ENCODE results near the gene RGL1.

The RGL1 gene

DNA sequence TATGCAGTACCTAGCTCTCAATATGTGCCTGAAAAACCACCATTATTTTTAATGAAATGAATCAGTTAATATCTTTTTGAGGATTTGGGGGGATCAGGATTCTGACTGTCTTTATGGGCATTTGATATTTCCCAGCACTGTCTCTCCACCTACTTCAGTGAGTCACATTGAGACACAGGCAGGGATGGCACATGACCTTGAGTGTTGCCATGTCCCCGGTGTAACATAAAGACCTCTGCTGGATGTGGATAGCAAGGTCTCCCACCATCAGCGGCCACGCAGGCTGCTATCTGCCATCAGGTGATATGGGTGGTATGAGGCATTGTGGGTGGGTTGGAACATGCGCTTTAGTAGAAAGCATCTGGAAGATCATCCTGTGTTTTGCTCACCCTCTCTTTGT is 103.2 kb downstream of the RGL1 start:
- WGBS: 98% methylated on average over 4 of the region's 4 CpGs

GRCh38 chr1:183909672-183910071 is 104.8 kb downstream of the RGL1 start:
- no peak overlapping the region for H3K27ac ChIP-seq (ENCODE audit: low read length, poor library complexity, severe bottlenecking)
- no peak overlapping the region for H2BK15ac ChIP-seq (ENCODE audit: low read depth, poor library complexity, severe bottlenecking)
- no peak for DNase-seq
- no peak overlapping the region for H3K14ac ChIP-seq (ENCODE audit: low read length in 2 of 2)
- H3K4me1 ChIP-seq (ENCODE audit: control insufficient read depth, insufficient read depth, low read depth, low read length): no peaks in the 10 kb centered on the region
- no peak overlapping the region for H4K91ac ChIP-seq (ENCODE audit: low read length)
- no peak overlapping the region for H3K4ac ChIP-seq (ENCODE audit: low read depth in 1 of 2, low read length in 2 of 2)
- no peak overlapping the region for H2BK5ac ChIP-seq (ENCODE audit: low read depth, low read length, poor library complexity, severe bottlenecking)
- WGBS: 100% methylated on average over 3 of the region's 7 CpGs
- H2BK120ac ChIP-seq (ENCODE audit: low read depth, low read length): no peak overlapping the region
- H3K27me3 ChIP-seq (ENCODE audit: control insufficient read depth in 1 of 2, insufficient read depth in 1 of 2, low read length in 2 of 2): no peaks in the 10 kb centered on the region
- no peak overlapping the region for H2BK12ac ChIP-seq (ENCODE audit: low read length in 2 of 2)
- H3K79me1 ChIP-seq (replicated peaks; ENCODE audit: low read length, poor library complexity, severe bottlenecking): no peaks in the 10 kb centered on the region
- no peaks in the 10 kb centered on the region for H3K9me3 ChIP-seq (ENCODE audit: control insufficient read depth, low read length)
- no peak overlapping the region for H3K4me2 ChIP-seq (ENCODE audit: low read length, poor library complexity, severe bottlenecking)
- no peak overlapping the region for H2AFZ ChIP-seq (ENCODE audit: low read depth, low read length)
- H4K8ac ChIP-seq (ENCODE audit: low read length): no peak overlapping the region
- H3K23ac ChIP-seq (ENCODE audit: low read length in 2 of 2): no peak overlapping the region
- H3K4me3 ChIP-seq (ENCODE audit: insufficient read depth in 1 of 2, low read depth in 1 of 2, low read length in 2 of 2): no peak overlapping the region
- H3K36me3 ChIP-seq (ENCODE audit: control insufficient read depth in 1 of 2, insufficient read depth in 2 of 2, low read depth in 1 of 2, low read length in 2 of 2): peaks cover 34 to 91% of the 10 kb centered on the region in 2 experiments
- no peak overlapping the region for H3K18ac ChIP-seq (ENCODE audit: low read depth in 1 of 2, low read length in 2 of 2)
- H3K9ac ChIP-seq (ENCODE audit: low read length): no peak overlapping the region
- H2AK5ac ChIP-seq (ENCODE audit: low read length, severe bottlenecking): no peak overlapping the region

More for the DNA sequence above, 103.2 kb downstream of the RGL1 start:
- H2BK120ac ChIP-seq (ENCODE audit: low read depth, low read length): no peak overlapping the region
- no peak overlapping the region for H4K91ac ChIP-seq (ENCODE audit: low read length)
- no peaks in the 10 kb centered on the region for H3K9me3 ChIP-seq (ENCODE audit: control insufficient read depth, low read length)
- H3K4me1 ChIP-seq (ENCODE audit: control insufficient read depth, insufficient read depth, low read depth, low read length): no peaks in the 10 kb centered on the region
- no peak overlapping the region for H3K23ac ChIP-seq (ENCODE audit: low read length in 2 of 2)
- no peak overlapping the region for H2BK5ac ChIP-seq (ENCODE audit: low read depth, low read length, poor library complexity, severe bottlenecking)
- no peak overlapping the region for H3K4ac ChIP-seq (ENCODE audit: low read depth in 1 of 2, low read length in 2 of 2)
- H3K27me3 ChIP-seq (ENCODE audit: control insufficient read depth in 1 of 2, insufficient read depth in 1 of 2, low read length in 2 of 2): no peaks in the 10 kb centered on the region
- DNase-seq: no peak
- no peak overlapping the region for H2BK12ac ChIP-seq (ENCODE audit: low read length in 2 of 2)
- no peak overlapping the region for H2BK15ac ChIP-seq (ENCODE audit: low read depth, poor library complexity, severe bottlenecking)
- H3K9ac ChIP-seq (ENCODE audit: low read length): no peak overlapping the region
- no peak overlapping the region for H3K27ac ChIP-seq (ENCODE audit: low read length, poor library complexity, severe bottlenecking)
- no peak overlapping the region for H2AK5ac ChIP-seq (ENCODE audit: low read length, severe bottlenecking)
- no peaks in the 10 kb centered on the region for H3K79me1 ChIP-seq (replicated peaks; ENCODE audit: low read length, poor library complexity, severe bottlenecking)
- no peak overlapping the region for H3K18ac ChIP-seq (ENCODE audit: low read depth in 1 of 2, low read length in 2 of 2)
- no peak overlapping the region for H3K4me3 ChIP-seq (ENCODE audit: insufficient read depth in 1 of 2, low read depth in 1 of 2, low read length in 2 of 2)
- no peak overlapping the region for H3K4me2 ChIP-seq (ENCODE audit: low read length, poor library complexity, severe bottlenecking)
- H2AFZ ChIP-seq (ENCODE audit: low read depth, low read length): no peak overlapping the region
- H3K36me3 ChIP-seq (ENCODE audit: control insufficient read depth in 1 of 2, insufficient read depth in 2 of 2, low read depth in 1 of 2, low read length in 2 of 2): peaks cover 32 to 99% of the 10 kb centered on the region in 2 experiments
- no peak overlapping the region for H4K8ac ChIP-seq (ENCODE audit: low read length)
- no peak overlapping the region for H3K14ac ChIP-seq (ENCODE audit: low read length in 2 of 2)

GRCh38 chr1:183910845-183911244 is 105.9 kb downstream of the RGL1 start:
- Histone ChIP-seq H4K91ac (ENCODE audit: low read length) (no peak overlapping the region), H4K8ac (ENCODE audit: low read length) (no peak overlapping the region), H2BK15ac (ENCODE audit: low read depth, poor library complexity, severe bottlenecking) (no peak overlapping the region), H3K79me1 (replicated peaks; ENCODE audit: low read length, poor library complexity, severe bottlenecking) (no peaks in the 10 kb centered on the region), H2BK5ac (ENCODE audit: low read depth, low read length, poor library complexity, severe bottlenecking) (no peak overlapping the region), H3K9ac (ENCODE audit: low read length) (peak overlapping the region; percentile 37), H3K14ac (ENCODE audit: low read length in 2 of 2) (no peak overlapping the region), H2BK12ac (ENCODE audit: low read length in 2 of 2) (no peak overlapping the region), H3K23ac (ENCODE audit: low read length in 2 of 2) (no peak overlapping the region), H3K27me3 (ENCODE audit: control insufficient read depth in 1 of 2, insufficient read depth in 1 of 2, low read length in 2 of 2) (no peaks in the 10 kb centered on the region), H3K4me2 (ENCODE audit: low read length, poor library complexity, severe bottlenecking) (no peak overlapping the region), H2AK5ac (ENCODE audit: low read length, severe bottlenecking) (no peak overlapping the region), H3K9me3 (ENCODE audit: control insufficient read depth, low read length) (no peaks in the 10 kb centered on the region), H3K36me3 (ENCODE audit: control insufficient read depth in 1 of 2, insufficient read depth in 2 of 2, low read depth in 1 of 2, low read length in 2 of 2) (peaks cover 31 to 82% of the 10 kb centered on the region in 2 experiments), H3K4me1 (ENCODE audit: control insufficient read depth, insufficient read depth, low read depth, low read length) (peaks cover 2% of the 10 kb centered on the region), H3K4ac (ENCODE audit: low read depth in 1 of 2, low read length in 2 of 2) (no peak overlapping the region), H3K18ac (ENCODE audit: low read depth in 1 of 2, low read length in 2 of 2) (no peak overlapping the region), H2AFZ (ENCODE audit: low read depth, low read length) (no peak overlapping the region), H2BK120ac (ENCODE audit: low read depth, low read length) (no peak overlapping the region), H3K27ac (ENCODE audit: low read length, poor library complexity, severe bottlenecking) (no peak overlapping the region), H3K4me3 (ENCODE audit: insufficient read depth in 1 of 2, low read depth in 1 of 2, low read length in 2 of 2) (no peak overlapping the region)
- 95% methylated on average over 4 of the region's 4 CpGs for WGBS
- no peak for DNase-seq

- H2BK15ac ChIP-seq (ENCODE audit: low read depth, poor library complexity, severe bottlenecking): no peak overlapping the region
- no peak overlapping the region for H3K14ac ChIP-seq (ENCODE audit: low read length in 2 of 2)
- WGBS: 94% methylated on average over 2 of the region's 2 CpGs
Observed at GRCh38 chr1:183911285-183911684, 106.4 kb downstream of the RGL1 start.

More at GRCh38 chr1:183911285-183911684, 106.4 kb downstream of the RGL1 start:
- H3K9me3 ChIP-seq (ENCODE audit: control insufficient read depth, low read length): no peaks in the 10 kb centered on the region
- no peaks in the 10 kb centered on the region for H3K79me1 ChIP-seq (replicated peaks; ENCODE audit: low read length, poor library complexity, severe bottlenecking)
- no peak overlapping the region for H3K18ac ChIP-seq (ENCODE audit: low read depth in 1 of 2, low read length in 2 of 2)
- no peak overlapping the region for H2BK12ac ChIP-seq (ENCODE audit: low read length in 2 of 2)
- no peak overlapping the region for H2AK5ac ChIP-seq (ENCODE audit: low read length, severe bottlenecking)
- H3K4me1 ChIP-seq (ENCODE audit: control insufficient read depth, insufficient read depth, low read depth, low read length): peaks cover 2% of the 10 kb centered on the region
- H2AFZ ChIP-seq (ENCODE audit: low read depth, low read length): no peak overlapping the region
- H2BK120ac ChIP-seq (ENCODE audit: low read depth, low read length): no peak overlapping the region
- H3K27ac ChIP-seq (ENCODE audit: low read length, poor library complexity, severe bottlenecking): no peak overlapping the region
- no peak overlapping the region for H3K4me2 ChIP-seq (ENCODE audit: low read length, poor library complexity, severe bottlenecking)
- H3K4ac ChIP-seq (ENCODE audit: low read depth in 1 of 2, low read length in 2 of 2): no peak overlapping the region
- H3K36me3 ChIP-seq (ENCODE audit: control insufficient read depth in 1 of 2, insufficient read depth in 2 of 2, low read depth in 1 of 2, low read length in 2 of 2): peaks cover 31 to 80% of the 10 kb centered on the region in 2 experiments
- peak overlapping the region; percentile 37 for H3K9ac ChIP-seq (ENCODE audit: low read length)
- H3K27me3 ChIP-seq (ENCODE audit: control insufficient read depth in 1 of 2, insufficient read depth in 1 of 2, low read length in 2 of 2): no peaks in the 10 kb centered on the region
- no peak overlapping the region for H3K23ac ChIP-seq (ENCODE audit: low read length in 2 of 2)
- H4K91ac ChIP-seq (ENCODE audit: low read length): no peak overlapping the region
- DNase-seq: no peak
- no peak overlapping the region for H2BK5ac ChIP-seq (ENCODE audit: low read depth, low read length, poor library complexity, severe bottlenecking)
- no peak overlapping the region for H3K4me3 ChIP-seq (ENCODE audit: insufficient read depth in 1 of 2, low read depth in 1 of 2, low read length in 2 of 2)
- no peak overlapping the region for H4K8ac ChIP-seq (ENCODE audit: low read length)

Measured in mesenchymal stem cell (in vitro differentiated cells and primary cell).